ENCODE data around the gene ORC5. TPM values are rescaled to one million over a fixed set of nuclear protein-coding genes. Genes with fewer than 3 reads are reported as not detected.

ORC5 gene
- polyA plus RNA-seq, 3 donors = 2.8 to 7.9 (median 7.0) TPM

- Histone ChIP-seq H3K4me2 (replicated peaks; ENCODE audit: extremely low read depth, low read length, poor library complexity, severe bottlenecking) (no peak overlapping the region), H3K36me3 (replicated peaks in 1 of 2; ENCODE audit: control insufficient read depth in 1 of 2, insufficient read depth in 2 of 2, low read length in 2 of 2) (peaks cover 33 to 71% of the 10 kb centered on the region in 2 donors), H3K27me3 (ENCODE audit: control insufficient read depth in 2 of 2, insufficient read depth in 2 of 2, low read length in 2 of 2) (no peaks in the 10 kb centered on the region), H3K79me2 (ENCODE audit: insufficient read depth, low read length) (no peaks in the 10 kb centered on the region), H3K9ac (ENCODE audit: insufficient read depth, low read length, poor library complexity, severe bottlenecking) (no peak overlapping the region), H2AFZ (ENCODE audit: insufficient read depth, low read depth, low read length, poor library complexity, severe bottlenecking) (no peak overlapping the region), H3K4me1 (ENCODE audit: control insufficient read depth in 1 of 2, insufficient read depth in 2 of 2, low read length in 2 of 2) (no peaks in the 10 kb centered on the region), H3K9me3 (replicated peaks in 1 of 2; ENCODE audit: control insufficient read depth in 1 of 2, insufficient read depth in 1 of 2, low read length in 2 of 2) (no peaks in the 10 kb centered on the region), H3K27ac (ENCODE audit: low read depth in 1 of 2, low read length in 2 of 2) (no peak overlapping the region), H3K4me3 (replicated peaks in 1 of 3; ENCODE audit: low read depth in 2 of 3, low read length in 3 of 3) (no peak overlapping the region), H4K20me1 (ENCODE audit: insufficient read depth, low read length) (no peaks in the 10 kb centered on the region)
- Mint-ChIP-seq H3K36me3 (peaks cover 26 to 41% of the 10 kb centered on the region in 2 donors), H3K4me3 (no peak overlapping the region), H3K4me1 (no peaks in the 10 kb centered on the region), H3K27me3 (ENCODE audit: low read depth in 3 of 3) (no peaks in the 10 kb centered on the region), H3K27ac (peak overlapping the region in 1 of 7 donors; percentile 21), H3K9me3 (no peaks in the 10 kb centered on the region)
- 100% methylated on average over 1 of the region's 3 CpGs for WGBS (ENCODE audit: insufficient coverage)
- no peak for TF ChIP-seq CTCF (IDR thresholded peaks at IDR 0.05)
- DNase-seq = no peak
- intact Hi-C loops (cut with micrococcal nuclease) = no loop called here
Observed at GRCh38 chr7:104136981-104137380, 70.8 kb downstream of the ORC5 start.

- Histone ChIP-seq H3K4me2 (replicated peaks; ENCODE audit: extremely low read depth, low read length, poor library complexity, severe bottlenecking) (no peak overlapping the region), H3K27me3 (ENCODE audit: control insufficient read depth in 2 of 2, insufficient read depth in 2 of 2, low read length in 2 of 2) (no peaks in the 10 kb centered on the region)
Observed at GRCh38 chr7:104136561-104136960, 71.3 kb downstream of the ORC5 start.

More at GRCh38 chr7:104136561-104136960, 71.3 kb downstream of the ORC5 start:
- Mint-ChIP-seq H3K4me1 (no peaks in the 10 kb centered on the region), H3K27me3 (ENCODE audit: low read depth in 3 of 3) (no peaks in the 10 kb centered on the region), H3K27ac (no peak overlapping the region), H3K4me3 (no peak overlapping the region), H3K36me3 (peaks cover 28 to 40% of the 10 kb centered on the region in 2 donors), H3K9me3 (no peaks in the 10 kb centered on the region)
- H3K9ac ChIP-seq (ENCODE audit: insufficient read depth, low read length, poor library complexity, severe bottlenecking) = no peak overlapping the region
- DNase-seq = no peak
- H3K79me2 ChIP-seq (ENCODE audit: insufficient read depth, low read length) = no peaks in the 10 kb centered on the region
- no peak overlapping the region for H3K27ac ChIP-seq (ENCODE audit: low read depth in 1 of 2, low read length in 2 of 2)
- no CpG with 5 or more reads among the region's 2 CpGs for WGBS (ENCODE audit: insufficient coverage)
- intact Hi-C loops (cut with micrococcal nuclease) = no loop called here
- no peak overlapping the region for H2AFZ ChIP-seq (ENCODE audit: insufficient read depth, low read depth, low read length, poor library complexity, severe bottlenecking)
- TF ChIP-seq CTCF (IDR thresholded peaks at IDR 0.05) = no peak
- no peak overlapping the region for H3K4me3 ChIP-seq (replicated peaks in 1 of 3; ENCODE audit: low read depth in 2 of 3, low read length in 3 of 3)
- H4K20me1 ChIP-seq (ENCODE audit: insufficient read depth, low read length) = no peaks in the 10 kb centered on the region
- H3K4me1 ChIP-seq (ENCODE audit: control insufficient read depth in 1 of 2, insufficient read depth in 2 of 2, low read length in 2 of 2) = no peaks in the 10 kb centered on the region
- H3K9me3 ChIP-seq (replicated peaks in 1 of 2; ENCODE audit: control insufficient read depth in 1 of 2, insufficient read depth in 1 of 2, low read length in 2 of 2) = no peaks in the 10 kb centered on the region
- H3K36me3 ChIP-seq (replicated peaks in 1 of 2; ENCODE audit: control insufficient read depth in 1 of 2, insufficient read depth in 2 of 2, low read length in 2 of 2) = peaks cover 34 to 74% of the 10 kb centered on the region in 2 donors
